Keratinocyte (primary cell): ENCODE data around the gene ATP11A. TPM values are rescaled to one million over a fixed set of nuclear protein-coding genes. Genes with fewer than 3 reads are reported as not detected.

ENCODE experiments used
- DNase-seq: peaks from one replicate; pipeline ENCODE4 v3.0.0-alpha.2; 2011; ENCODE audit warnings: low read depth, missing footprints, low spot score
- FAIRE-seq: peaks from 2 replicates; lab custom pipeline; 2011; peaks lifted over from hg19 to GRCh38; lab: Jason Lieb, UNC
- H2AFZ ChIP-seq: 2 replicates; pipeline ENCODE4 v1.6.0; 2012; ENCODE audit warnings: low read length, control low read depth, inconsistent platforms; ENCODE audit not compliant: control insufficient read depth
- H3K27ac ChIP-seq: 2 replicates; pipeline ENCODE4 v1.5.1; 2011; ENCODE audit warnings: low read length; ENCODE audit not compliant: control insufficient read depth, insufficient read depth
- H3K27me3 ChIP-seq: 3 replicates; pipeline ENCODE4 v1.6.0; 2011; ENCODE audit warnings: low read length; ENCODE audit not compliant: control insufficient read depth, insufficient read depth; ENCODE audit errors: extremely low read depth
- H3K36me3 ChIP-seq, 2 experiments: 2 replicates in 1 of 2; 3 replicates in 1 of 2; pipeline ENCODE4 v1.5.1; 2011; ENCODE audit warnings: low read length in 2 of 2, mild to moderate bottlenecking in 1 of 2; ENCODE audit not compliant: control insufficient read depth in 2 of 2, insufficient read depth in 2 of 2; ENCODE audit errors: extremely low read depth in 1 of 2
- H3K4me1 ChIP-seq: 3 replicates; pipeline ENCODE4 v1.5.1; 2011; ENCODE audit warnings: low read length; ENCODE audit not compliant: control insufficient read depth, insufficient read depth; ENCODE audit errors: extremely low read depth
- H3K4me2 ChIP-seq: 3 replicates; pipeline ENCODE4 v1.6.0; 2011; ENCODE audit warnings: low read depth, low read length; ENCODE audit not compliant: control insufficient read depth, insufficient read depth; ENCODE audit errors: extremely low read depth
- H3K4me3 ChIP-seq, 3 experiments: fragments of 200-600 bp in 1 of 3; sonication (generic) in 1 of 3; 2 replicates in 2 of 3; 3 replicates in 1 of 3; pipeline ENCODE4 v1.5.1; 2011 to 2016; ENCODE audit warnings: low read length in 3 of 3, mild to moderate bottlenecking in 3 of 3, control low read depth in 2 of 3, inconsistent platforms in 1 of 3, low read depth in 1 of 3, mixed read lengths in 1 of 3, mixed run types in 1 of 3, moderate library complexity in 1 of 3; ENCODE audit not compliant: control insufficient read depth in 2 of 3, insufficient read depth in 2 of 3; ENCODE audit errors: extremely low read depth in 1 of 3
- H3K79me2 ChIP-seq: 2 replicates; pipeline ENCODE4 v1.6.0; 2012; ENCODE audit warnings: low read length; ENCODE audit not compliant: control insufficient read depth, insufficient read depth
- H3K9ac ChIP-seq: 3 replicates; pipeline ENCODE4 v1.6.0; 2011; ENCODE audit warnings: low read length; ENCODE audit not compliant: control insufficient read depth, insufficient read depth; ENCODE audit errors: extremely low read depth
- H3K9me1 ChIP-seq: 3 replicates; pipeline ENCODE4 v1.6.0; 2011; ENCODE audit warnings: low read length; ENCODE audit not compliant: control insufficient read depth, insufficient read depth; ENCODE audit errors: extremely low read depth
- H3K9me3 ChIP-seq: 2 replicates; pipeline ENCODE4 v1.5.1; 2012; ENCODE audit warnings: low read depth, low read length; ENCODE audit not compliant: control insufficient read depth
- H4K20me1 ChIP-seq: 3 replicates; pipeline ENCODE4 v1.6.0; 2011; ENCODE audit warnings: low read length; ENCODE audit not compliant: control insufficient read depth, insufficient read depth; ENCODE audit errors: extremely low read depth
- CTCF ChIP-seq, 3 experiments: IDR thresholded peaks in 1 of 3; conservative IDR thresholded peaks in 1 of 3; optimal IDR thresholded peaks in 1 of 3; 2 replicates in 2 of 3; 3 replicates in 1 of 3; pipeline versions ENCODE3 to v1.5.1; 2011; ENCODE audit warnings: low read length in 3 of 3, mild to moderate bottlenecking in 3 of 3, moderate library complexity in 2 of 3, control low read depth in 1 of 3, inconsistent platforms in 1 of 3; ENCODE audit not compliant: insufficient read depth in 2 of 3; ENCODE audit errors: extremely low read depth in 1 of 3
- EZH2 ChIP-seq: IDR thresholded peaks from one replicate; pipeline ENCODE4 v1.6.1; 2012; ENCODE audit warnings: inconsistent platforms, mild to moderate bottlenecking, low read length, moderate library complexity
- dilution Hi-C: fragments of 300-500 bp; cut with MboI; formaldehyde crosslinking; loops from one replicate; pipeline ENCODE4 v1.7.0; 2020; ENCODE audit warnings: low sequenced_read_pairs; ENCODE audit not compliant: extremely low pct_ligation_motif_present
- polyA plus RNA-seq, 5 experiments: library from polyadenylated mRNA; depleted of rRNA in 3 of 5; stranded (reverse) in 3 of 5; stranded (forward) in 1 of 5; unstranded in 1 of 5; fragments of >200 nt; gene quantifications; 1 replicate in 1 of 5; 2 replicates in 3 of 5; 3 replicates in 1 of 5; pipeline versions ENCODE4 v1.2.1 to v1.2.3, GENCODE V29; 2011 to 2012; ENCODE audit warnings: missing spikeins in 2 of 5, low read depth in 1 of 5, low replicate concordance in 1 of 5

The ATP11A gene
- polyA plus RNA-seq, 1 donor (not counting 4 experiments of a cell fraction or from before 2014, with no cell fraction given): 4.3 TPM

- FAIRE-seq: no peak
- H3K4me1 ChIP-seq: peaks cover 9% of the 10 kb centered on the region
- no peak for DNase-seq
These were observed 28.5 kb downstream of the ATP11A start for GRCh38 chr13:112718318-112718717.

GRCh38 chr13:112719016-112719415, 29.2 kb downstream of the ATP11A start:
- H3K9me3 ChIP-seq: no peaks in the 10 kb centered on the region
- no peak overlapping the region for H3K27ac ChIP-seq
- H3K9ac ChIP-seq: no peak overlapping the region
- H3K4me1 ChIP-seq: peaks cover 9% of the 10 kb centered on the region
- no peaks in the 10 kb centered on the region for H3K27me3 ChIP-seq
- H2AFZ ChIP-seq: no peak overlapping the region
- FAIRE-seq (no peak), DNase-seq (no peak)
- dilution Hi-C loops: no loop called here
- H3K4me2 ChIP-seq: no peak overlapping the region
- H3K4me3 ChIP-seq: no peak overlapping the region
- H3K79me2 ChIP-seq: peaks cover 7% of the 10 kb centered on the region
- no peak for TF ChIP-seq CTCF (optimal IDR thresholded peaks at IDR 0.05 in 1 of 3, IDR thresholded peaks at IDR 0.05 in 1 of 3, conservative IDR thresholded peaks at IDR 0.05 in 1 of 3; ENCODE audit: extremely low read depth in 1 of 3, insufficient read depth in 2 of 3, low read length in 3 of 3)
- no peak for TF ChIP-seq EZH2
- H3K36me3 ChIP-seq: no peaks in the 10 kb centered on the region
- peaks cover 2% of the 10 kb centered on the region for H4K20me1 ChIP-seq
- H3K9me1 ChIP-seq: no peaks in the 10 kb centered on the region

More at GRCh38 chr13:112718318-112718717, 28.5 kb downstream of the ATP11A start:
- Histone ChIP-seq H3K79me2 (peaks cover 7% of the 10 kb centered on the region), H4K20me1 (no peaks in the 10 kb centered on the region), H3K9me1 (no peaks in the 10 kb centered on the region), H3K4me3 (no peak overlapping the region), H3K9ac (no peak overlapping the region), H3K9me3 (no peaks in the 10 kb centered on the region), H2AFZ (no peak overlapping the region), H3K27ac (no peak overlapping the region), H3K36me3 (no peaks in the 10 kb centered on the region), H3K4me2 (no peak overlapping the region), H3K27me3 (no peaks in the 10 kb centered on the region)
- TF ChIP-seq EZH2 (no peak), CTCF (optimal IDR thresholded peaks at IDR 0.05 in 1 of 3, IDR thresholded peaks at IDR 0.05 in 1 of 3, conservative IDR thresholded peaks at IDR 0.05 in 1 of 3; ENCODE audit: extremely low read depth in 1 of 3, insufficient read depth in 2 of 3, low read length in 3 of 3) (no peak)
- dilution Hi-C loops: no loop called here
